Measurements from ENCODE around the gene BCL2L13.

The BCL2L13 gene

DNA sequence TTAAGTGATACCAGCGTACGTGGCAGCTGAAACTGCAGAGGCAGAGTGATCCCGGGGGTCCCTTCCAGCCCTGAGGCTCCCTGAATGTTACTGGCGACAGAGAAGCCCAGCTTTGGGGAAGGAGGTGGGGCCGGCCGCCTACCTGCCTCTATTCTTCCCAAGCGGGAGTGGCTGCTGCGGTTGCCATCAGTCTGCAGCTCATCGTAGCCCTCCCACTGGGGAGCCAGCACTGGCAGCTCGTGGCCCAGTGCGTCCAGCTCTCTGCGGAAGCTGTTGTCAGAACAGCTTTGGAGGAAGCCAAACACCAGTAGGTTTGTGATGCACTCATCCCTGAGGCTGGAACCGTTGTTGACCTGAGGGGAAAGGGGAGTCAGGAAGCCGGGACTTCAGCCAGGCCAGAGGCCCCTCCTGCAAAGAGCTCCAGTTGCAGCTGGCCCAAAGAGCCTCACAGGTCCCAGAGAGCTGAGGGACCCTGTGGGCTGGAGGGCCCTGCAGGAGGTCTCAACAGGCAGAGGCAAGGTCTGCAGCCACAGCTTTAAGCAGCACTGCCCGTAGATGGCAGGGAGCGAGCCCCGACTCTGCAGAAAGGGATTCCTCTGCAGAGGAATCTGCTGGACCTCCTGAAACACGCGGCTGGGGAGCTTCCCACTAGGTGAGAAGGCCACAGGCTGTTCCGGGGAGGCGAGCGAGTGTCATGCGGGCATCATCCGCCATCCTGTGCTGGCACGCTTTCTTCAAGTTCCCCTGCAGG, 105.3 kb downstream of the BCL2L13 start:
- H3K4me3 ChIP-seq (ENCODE audit: low read depth, low read length) = no peak overlapping the region
- no peak for TF ChIP-seq CTCF (IDR thresholded peaks at IDR 0.05; ENCODE audit: control insufficient read depth, extremely low read depth, insufficient read depth)
- DNase-seq (ENCODE audit: low read depth) = no peak

DNA sequence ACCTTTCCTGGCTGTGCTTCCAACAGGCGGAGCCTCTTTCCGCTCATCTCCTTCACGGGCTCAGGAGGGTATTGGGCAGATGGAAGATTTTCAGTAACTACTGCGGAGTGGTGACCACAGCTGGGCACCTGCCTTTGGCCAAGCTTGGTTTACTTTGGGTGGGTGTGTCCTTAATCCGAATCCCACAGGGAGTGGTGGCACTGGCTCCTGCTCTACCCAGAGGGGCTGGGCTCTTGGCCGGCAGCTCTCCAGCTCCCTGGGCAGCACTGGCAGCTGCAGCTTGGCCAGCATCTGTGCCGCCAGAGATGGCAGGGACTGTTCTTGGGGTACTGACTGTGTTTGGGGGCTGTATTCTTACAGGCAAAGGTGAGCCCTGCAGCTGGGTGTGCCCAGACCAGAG, 105.9 kb downstream of the BCL2L13 start:
- H3K4me3 ChIP-seq (ENCODE audit: low read depth, low read length) = no peak overlapping the region
- DNase-seq (ENCODE audit: low read depth) = no peak
- no peak for TF ChIP-seq CTCF (IDR thresholded peaks at IDR 0.05; ENCODE audit: control insufficient read depth, extremely low read depth, insufficient read depth)

- DNase-seq (ENCODE audit: low read depth) = no peak
- no peak for TF ChIP-seq CTCF (IDR thresholded peaks at IDR 0.05; ENCODE audit: control insufficient read depth, extremely low read depth, insufficient read depth)
- no peak overlapping the region for H3K4me3 ChIP-seq (ENCODE audit: low read depth, low read length)
Measured at GRCh38 chr22:17746916-17747315, 108.4 kb downstream of the BCL2L13 start.

GRCh38 chr22:17748555-17749353, 110.2 kb downstream of the BCL2L13 start:
- TF ChIP-seq CTCF (IDR thresholded peaks at IDR 0.05; ENCODE audit: control insufficient read depth, extremely low read depth, insufficient read depth) = no peak
- DNase-seq (ENCODE audit: low read depth) = no peak

GRCh38 chr22:17749605-17750395, 111.2 kb downstream of the BCL2L13 start:
- DNase-seq (ENCODE audit: low read depth) = no peak
- TF ChIP-seq CTCF (IDR thresholded peaks at IDR 0.05; ENCODE audit: control insufficient read depth, extremely low read depth, insufficient read depth) = no peak
- H3K4me3 ChIP-seq (ENCODE audit: low read depth, low read length) = no peak overlapping the region

More at GRCh38 chr22:17748555-17749353, 110.2 kb downstream of the BCL2L13 start:
- no peak overlapping the region for H3K4me3 ChIP-seq (ENCODE audit: low read depth, low read length)

DNA sequence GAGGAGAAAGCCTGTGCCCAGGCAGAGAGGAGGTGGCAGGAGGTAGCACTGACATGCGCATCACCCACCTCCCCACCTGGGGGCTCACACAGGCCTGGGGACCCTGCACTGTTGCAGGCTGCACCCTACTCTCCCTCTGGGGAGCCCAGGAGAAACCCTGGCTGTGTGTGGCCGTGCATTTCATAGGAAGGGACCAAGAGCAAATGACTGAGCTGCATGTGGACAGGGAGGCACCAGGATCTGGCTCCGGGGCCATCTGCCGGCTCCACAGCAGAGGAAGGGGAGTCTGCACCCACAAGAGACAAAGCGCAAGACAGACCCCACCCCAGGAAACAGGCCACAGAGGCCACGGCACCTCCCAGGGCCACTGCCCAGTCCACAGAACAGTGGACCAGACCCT, 113.0 kb downstream of the BCL2L13 start:
- DNase-seq (ENCODE audit: low read depth) = no peak
- no peak overlapping the region for H3K4me3 ChIP-seq (ENCODE audit: low read depth, low read length)
- TF ChIP-seq CTCF (IDR thresholded peaks at IDR 0.05; ENCODE audit: control insufficient read depth, extremely low read depth, insufficient read depth) = no peak

Measured in LNCaP clone FGC (cell line).